H9 (cell line): ENCODE measurements around the gene MAP2K1. TPM values are rescaled to one million over a fixed set of nuclear protein-coding genes. Genes with fewer than 3 reads are reported as not detected.

Experiments used
- DNase-seq: peaks from one replicate; pipeline ENCODE4 v3.0.0-alpha.2; 2017
- H2AFZ ChIP-seq: one replicate; pipeline ENCODE4 v1.6.1; 2013; ENCODE audit warnings: mild to moderate bottlenecking, low read length, control low read depth, moderate library complexity
- H2AK5ac ChIP-seq: 2 replicates; pipeline ENCODE4 v1.6.1; 2013; ENCODE audit warnings: low read length, control low read depth, mixed read lengths; ENCODE audit not compliant: insufficient read length
- H2BK120ac ChIP-seq: one replicate; pipeline ENCODE4 v1.6.1; 2013; ENCODE audit warnings: low read depth, mild to moderate bottlenecking, low read length, control low read depth, inconsistent platforms; ENCODE audit not compliant: poor library complexity, severe bottlenecking
- H2BK12ac ChIP-seq: 2 replicates; pipeline ENCODE4 v1.6.1; 2013; ENCODE audit warnings: low read length, control low read depth, mixed read lengths, low read depth; ENCODE audit not compliant: insufficient read length
- H2BK15ac ChIP-seq: 2 replicates; pipeline ENCODE4 v1.6.1; 2013; ENCODE audit warnings: low read depth, low read length, control low read depth
- H2BK20ac ChIP-seq: one replicate; pipeline ENCODE4 v1.6.1; 2013; ENCODE audit warnings: low read depth, mild to moderate bottlenecking, low read length, control low read depth, inconsistent platforms; ENCODE audit not compliant: poor library complexity, severe bottlenecking
- H2BK5ac ChIP-seq: 2 replicates; pipeline ENCODE4 v1.6.1; 2013; ENCODE audit warnings: low read length, control low read depth, mixed read lengths; ENCODE audit not compliant: insufficient read length
- H3K14ac ChIP-seq: 2 replicates; pipeline ENCODE4 v1.6.1; 2013; ENCODE audit warnings: low read length, control low read depth; ENCODE audit not compliant: insufficient read depth
- H3K18ac ChIP-seq: 2 replicates; pipeline ENCODE4 v1.6.1; 2013; ENCODE audit warnings: low read depth, mild to moderate bottlenecking, mixed read lengths, low read length, control low read depth; ENCODE audit not compliant: insufficient read length
- H3K23ac ChIP-seq: 2 replicates; pipeline ENCODE4 v1.6.1; 2013; ENCODE audit warnings: low read length, control low read depth, mixed read lengths, low read depth; ENCODE audit not compliant: insufficient read length
- H3K23me2 ChIP-seq: 2 replicates; pipeline ENCODE4 v1.6.1; 2013; ENCODE audit warnings: low read depth, mild to moderate bottlenecking, mixed read lengths, low read length, control low read depth; ENCODE audit not compliant: insufficient read length, poor library complexity, severe bottlenecking
- H3K27ac ChIP-seq: 2 replicates; pipeline ENCODE4 v1.5.1; 2013; ENCODE audit warnings: low read length, control low read depth, mixed read lengths, low read depth; ENCODE audit not compliant: insufficient read length
- H3K27me3 ChIP-seq: 2 replicates; pipeline ENCODE4 v1.6.1; 2013; ENCODE audit warnings: low read length, control low read depth, inconsistent platforms; ENCODE audit not compliant: insufficient read depth
- H3K4ac ChIP-seq: 2 replicates; pipeline ENCODE4 v1.6.1; 2013; ENCODE audit warnings: low read depth, mild to moderate bottlenecking, control low read depth, inconsistent platforms, low read length, moderate library complexity
- H3K4me1 ChIP-seq: 2 replicates; pipeline ENCODE4 v1.6.1; 2013; ENCODE audit warnings: low read length, control low read depth, inconsistent platforms; ENCODE audit not compliant: insufficient read depth
- H3K4me2 ChIP-seq: 2 replicates; pipeline ENCODE4 v1.6.1; 2013; ENCODE audit warnings: low read length, control low read depth, mixed read lengths; ENCODE audit not compliant: insufficient read length, insufficient read depth
- H3K56ac ChIP-seq: 2 replicates; pipeline ENCODE4 v1.6.1; 2013; ENCODE audit warnings: low read depth, mild to moderate bottlenecking, mixed read lengths, low read length, control low read depth; ENCODE audit not compliant: insufficient read length
- H3K79me1 ChIP-seq: 2 replicates; pipeline ENCODE4 v1.6.1; 2013; ENCODE audit warnings: low read depth, mild to moderate bottlenecking, moderate library complexity, low read length, control low read depth, inconsistent platforms; ENCODE audit not compliant: insufficient read depth, poor library complexity, severe bottlenecking
- H3K79me2 ChIP-seq: 2 replicates; pipeline ENCODE4 v1.6.1; 2013; ENCODE audit warnings: low read length, control low read depth, inconsistent platforms; ENCODE audit not compliant: insufficient read depth
- H3K9ac ChIP-seq: 2 replicates; pipeline ENCODE4 v1.6.1; 2013; ENCODE audit warnings: low read length, control low read depth, mixed read lengths; ENCODE audit not compliant: insufficient read length; ENCODE audit errors: extremely low read depth
- H3K9me3 ChIP-seq: one replicate; pipeline ENCODE4 v1.6.1; 2013; ENCODE audit warnings: low read depth, low read length, inconsistent platforms; ENCODE audit not compliant: control insufficient read depth
- H3T11ph ChIP-seq: one replicate; pipeline ENCODE4 v1.6.1; 2013; ENCODE audit warnings: mild to moderate bottlenecking, low read length, control low read depth, inconsistent platforms
- H4K20me1 ChIP-seq: one replicate; pipeline ENCODE4 v1.6.1; 2013; ENCODE audit not compliant: control insufficient read depth, insufficient read length, insufficient read depth
- H4K5ac ChIP-seq: 2 replicates; pipeline ENCODE4 v1.6.1; 2013; ENCODE audit warnings: low read depth, mild to moderate bottlenecking, mixed read lengths, low read length, control low read depth; ENCODE audit not compliant: insufficient read length
- H4K8ac ChIP-seq: replicated peaks from 2 replicates; pipeline ENCODE4 v1.6.1; 2013; ENCODE audit warnings: low read length, control low read depth, mixed read lengths, low read depth; ENCODE audit not compliant: insufficient read length
- H4K91ac ChIP-seq: 2 replicates; pipeline ENCODE4 v1.6.1; 2013; ENCODE audit warnings: low read depth, mild to moderate bottlenecking, moderate library complexity, mixed read lengths, low read length, control low read depth; ENCODE audit not compliant: insufficient read length
- H3K27ac Mint-ChIP-seq, 3 experiments: 2 replicates in 2 of 3; 3 replicates in 1 of 3; pipeline ENCODE4 v1.8.0; 2020 to 2021; ENCODE audit warnings: mixed read lengths in 3 of 3, mild to moderate bottlenecking in 1 of 3, moderate library complexity in 1 of 3
- H3K27me3 Mint-ChIP-seq: 2 replicates; pipeline ENCODE4 v1.8.0; 2021; ENCODE audit warnings: low read depth, mild to moderate bottlenecking, moderate library complexity, mixed read lengths
- H3K36me3 Mint-ChIP-seq, 3 experiments: 2 replicates in 2 of 3; 3 replicates in 1 of 3; pipeline ENCODE4 v1.8.0; 2020 to 2021; ENCODE audit warnings: low read depth in 3 of 3, mixed read lengths in 3 of 3; ENCODE audit not compliant: insufficient read depth in 1 of 3
- H3K4me1 Mint-ChIP-seq, 2 experiments: 2 replicates each; pipeline ENCODE4 v1.8.0; 2020; ENCODE audit warnings: mixed read lengths in 2 of 2
- H3K4me3 Mint-ChIP-seq, 2 experiments: 2 replicates in 1 of 2; 3 replicates in 1 of 2; pipeline ENCODE4 v1.8.0; 2020 to 2021; ENCODE audit warnings: mild to moderate bottlenecking in 2 of 2, mixed read lengths in 2 of 2, moderate library complexity in 1 of 2
- H3K9me3 Mint-ChIP-seq, 2 experiments: 2 replicates in 1 of 2; 3 replicates in 1 of 2; pipeline ENCODE4 v1.8.0; 2020; ENCODE audit warnings: mild to moderate bottlenecking in 2 of 2, mixed read lengths in 2 of 2, moderate library complexity in 1 of 2
- WGBS: extraction: QIAGEN DNeasy Blood & Tissue Kit; methylation state at CpG from one replicate; pipeline ENCODE4 v1.1.7; 2013; ENCODE audit warnings: missing lambda C conversion rate, low lambda C conversion rate, mixed read lengths; ENCODE audit not compliant: insufficient read length; ENCODE audit errors: extremely low coverage; 5-methylcytosine and 5-hydroxymethylcytosine counted together
- total RNA-seq: library from RNA; stranded (reverse); gene quantifications from 2 replicates; pipeline ENCODE4 v1.2.1, GENCODE V29; 2021
- TF ChIP-seq, protein P1 (sequence below): fragments of 200-600 bp; sonication (generic); conservative IDR thresholded peaks from 3 replicates; pipeline ENCODE4 v1.8.0; 2021; ENCODE audit warnings: antibody characterized with exemption, mild to moderate bottlenecking

MAP2K1 gene
- total RNA-seq, 1 experiment from 2014 or later, result 50.8 TPM

- no peak overlapping the region for H3K18ac ChIP-seq
- Mint-ChIP-seq H3K4me3 (no peak overlapping the region), H3K27me3 (no peaks in the 10 kb centered on the region), H3K36me3 (peaks cover 0 to 2% (median 0%) of the 10 kb centered on the region in 3 experiments; a peak in 2 of 7 replicates), H3K9me3 (no peaks in the 10 kb centered on the region), H3K27ac (no peak overlapping the region), H3K4me1 (peaks cover 20 to 24% of the 10 kb centered on the region in 2 experiments)
- H3K23ac ChIP-seq, result no peak overlapping the region
- H2BK12ac ChIP-seq, result no peak overlapping the region
- H4K20me1 ChIP-seq, result no peaks in the 10 kb centered on the region
- no peaks in the 10 kb centered on the region for H3K27me3 ChIP-seq
- H3K4me2 ChIP-seq, result no peak overlapping the region
- H3K23me2 ChIP-seq, result no peaks in the 10 kb centered on the region
- H4K91ac ChIP-seq, result no peak overlapping the region
- no peak overlapping the region; the same call in 1 of the 2 replicates for H3K14ac ChIP-seq
- no peak overlapping the region for H2BK15ac ChIP-seq
- H2BK120ac ChIP-seq, result no peak overlapping the region
- no peak overlapping the region for H3K56ac ChIP-seq
- TF ChIP-seq, protein P1, sequence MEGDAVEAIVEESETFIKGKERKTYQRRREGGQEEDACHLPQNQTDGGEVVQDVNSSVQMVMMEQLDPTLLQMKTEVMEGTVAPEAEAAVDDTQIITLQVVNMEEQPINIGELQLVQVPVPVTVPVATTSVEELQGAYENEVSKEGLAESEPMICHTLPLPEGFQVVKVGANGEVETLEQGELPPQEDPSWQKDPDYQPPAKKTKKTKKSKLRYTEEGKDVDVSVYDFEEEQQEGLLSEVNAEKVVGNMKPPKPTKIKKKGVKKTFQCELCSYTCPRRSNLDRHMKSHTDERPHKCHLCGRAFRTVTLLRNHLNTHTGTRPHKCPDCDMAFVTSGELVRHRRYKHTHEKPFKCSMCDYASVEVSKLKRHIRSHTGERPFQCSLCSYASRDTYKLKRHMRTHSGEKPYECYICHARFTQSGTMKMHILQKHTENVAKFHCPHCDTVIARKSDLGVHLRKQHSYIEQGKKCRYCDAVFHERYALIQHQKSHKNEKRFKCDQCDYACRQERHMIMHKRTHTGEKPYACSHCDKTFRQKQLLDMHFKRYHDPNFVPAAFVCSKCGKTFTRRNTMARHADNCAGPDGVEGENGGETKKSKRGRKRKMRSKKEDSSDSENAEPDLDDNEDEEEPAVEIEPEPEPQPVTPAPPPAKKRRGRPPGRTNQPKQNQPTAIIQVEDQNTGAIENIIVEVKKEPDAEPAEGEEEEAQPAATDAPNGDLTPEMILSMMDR, result no peak
- H2BK5ac ChIP-seq, result no peak overlapping the region
- H3K27ac ChIP-seq, result no peak overlapping the region
- H4K8ac ChIP-seq, result no peak overlapping the region
- WGBS, result no CpG with 5 or more reads among the region's 3 CpGs
- no peak overlapping the region for H2AFZ ChIP-seq
- H3K4me1 ChIP-seq, result peaks cover 6% of the 10 kb centered on the region
- H3K9me3 ChIP-seq, result no peaks in the 10 kb centered on the region
- no peak overlapping the region for H4K5ac ChIP-seq
- no peak for DNase-seq
- H3T11ph ChIP-seq, result no peak overlapping the region
- H3K4ac ChIP-seq, result no peak overlapping the region
- no peak overlapping the region for H2BK20ac ChIP-seq
- H2AK5ac ChIP-seq, result no peak overlapping the region
- no peak overlapping the region for H3K9ac ChIP-seq
- H3K79me2 ChIP-seq, result peaks cover 7% of the 10 kb centered on the region; the same call in 1 of the 2 replicates
- peaks cover 7% of the 10 kb centered on the region for H3K79me1 ChIP-seq
Measured at GRCh38 chr15:66423149-66423548, 36.4 kb downstream of the MAP2K1 start.
